ENCODE data around the gene CELA1.
A peak's percentile ranks its signal among the peaks of the same experiment; 100 is the strongest.
"Not testable (repeated sequence)": the region's sequence is repeated elsewhere in the genome, so short reads cannot be mapped to it uniquely, and the experiment has no call there.

CELA1 gene

DNA sequence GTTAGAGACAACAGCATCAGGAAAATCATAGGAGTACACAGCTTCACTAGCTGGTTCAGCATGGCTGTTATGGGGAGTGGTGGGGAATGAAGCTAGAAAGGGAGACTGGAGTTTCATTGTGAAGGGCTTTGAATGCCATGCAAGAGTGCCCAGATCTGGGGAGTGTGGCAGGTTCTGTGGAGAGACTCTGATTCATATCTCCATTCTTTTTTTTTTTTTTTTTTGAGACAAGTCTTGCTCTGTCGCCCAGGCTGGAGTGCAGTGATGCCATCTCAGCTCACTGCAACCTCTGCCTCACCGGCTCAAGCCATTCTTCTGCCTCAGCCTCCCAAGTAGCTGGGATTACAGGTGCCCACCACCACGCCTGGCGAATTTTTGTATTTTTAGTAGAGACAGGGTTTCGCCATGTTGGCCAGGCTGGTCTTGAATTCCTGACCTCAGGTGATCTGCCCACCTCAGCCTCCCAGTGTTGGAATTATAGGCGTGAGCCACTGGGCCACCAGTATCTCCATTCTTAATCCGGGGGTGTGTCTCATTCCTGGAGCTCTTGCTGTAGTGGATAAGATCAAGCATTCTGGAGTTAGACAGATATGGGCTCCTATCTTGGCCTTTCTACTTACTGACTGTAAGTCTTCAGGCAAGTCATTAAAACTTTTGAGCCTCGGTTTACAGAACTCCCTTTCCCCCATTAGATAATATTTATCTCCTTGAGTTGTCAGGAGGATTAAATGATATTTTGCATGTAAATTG is 28.2 kb downstream of the CELA1 start:
- DNase-seq (ENCODE audit: low read depth) = not testable (repeated sequence)

- no peak for DNase-seq (ENCODE audit: low read depth)
These were observed 35.1 kb downstream of the CELA1 start for GRCh38 chr12:51311389-51311788.

DNA sequence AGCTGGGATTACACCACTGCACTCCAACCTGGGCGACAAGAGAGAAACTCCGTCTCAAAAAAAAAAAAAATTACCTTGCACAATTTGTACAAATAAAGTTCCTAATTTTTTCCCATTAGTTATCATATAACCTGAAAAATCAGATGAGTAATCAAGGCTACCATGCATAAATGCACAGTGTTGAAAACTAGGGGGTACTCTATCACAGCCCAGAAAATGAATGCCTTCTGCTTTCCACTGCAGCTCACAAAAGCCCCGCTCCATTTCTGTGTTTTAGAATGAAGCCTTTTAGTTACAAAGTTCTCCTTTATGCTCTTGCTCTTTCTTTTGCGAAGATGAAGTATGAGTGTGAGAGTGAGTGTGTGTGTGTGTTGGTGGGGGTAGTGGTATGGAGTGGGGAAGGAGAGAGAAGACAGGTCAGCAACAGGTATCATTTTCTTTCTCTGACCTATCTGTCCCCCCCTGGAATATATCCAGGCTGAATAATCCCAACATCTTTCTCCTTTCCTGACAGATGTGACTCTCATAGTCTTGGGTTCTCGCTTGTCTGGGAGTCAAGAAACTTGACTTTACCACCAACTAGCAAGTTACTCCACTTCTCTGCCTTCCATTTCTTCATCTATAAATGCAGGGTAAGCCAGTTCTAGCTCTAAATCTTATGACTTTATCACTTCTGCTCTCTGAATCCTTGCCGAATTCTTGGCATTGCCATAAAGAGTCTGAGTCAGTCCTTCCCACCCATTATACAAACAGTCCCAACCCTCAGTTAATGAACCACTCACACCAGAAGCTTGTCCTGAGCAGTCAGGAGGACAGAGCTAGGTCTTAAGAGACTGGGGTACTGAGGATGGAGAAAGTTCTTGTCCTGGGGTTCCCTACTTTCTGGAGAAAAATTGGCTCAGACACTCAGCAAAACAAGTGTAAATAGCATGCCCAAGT is 38.6 kb downstream of the CELA1 start:
- peak; percentile 94 for DNase-seq (ENCODE audit: low read depth)

DNA sequence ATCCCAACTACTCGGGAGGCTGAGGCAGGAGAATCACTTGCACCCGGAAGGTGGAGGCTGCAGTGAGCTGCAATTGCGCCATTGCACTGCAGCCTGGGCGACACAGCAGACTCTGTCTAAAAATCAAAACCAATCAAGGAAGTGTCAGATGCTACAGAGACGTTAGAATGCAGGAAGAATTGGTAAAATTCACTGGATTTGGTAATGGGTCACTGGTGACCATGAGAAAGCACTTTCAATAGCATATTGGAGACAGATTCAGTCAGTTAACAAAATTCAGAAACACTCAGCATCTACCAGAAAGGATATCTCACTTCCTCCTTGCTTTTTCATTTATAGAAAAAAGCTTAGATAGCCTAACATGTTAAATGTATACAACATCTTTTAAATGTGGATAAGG is 40.0 kb downstream of the CELA1 start:
- DNase-seq (ENCODE audit: low read depth) = no peak

- DNase-seq (ENCODE audit: low read depth) = not testable (repeated sequence)
These were observed 45.7 kb downstream of the CELA1 start for GRCh38 chr12:51300768-51301167.

- DNase-seq (ENCODE audit: low read depth) = no peak
These were observed 50.8 kb downstream of the CELA1 start for GRCh38 chr12:51295651-51296050.

- not testable (repeated sequence) for DNase-seq (ENCODE audit: low read depth)
These were observed 52.4 kb downstream of the CELA1 start for GRCh38 chr12:51294097-51294496.

GRCh38 chr12:51293696-51294095 is 52.8 kb downstream of the CELA1 start:
- no peak for DNase-seq (ENCODE audit: low read depth)

DNA sequence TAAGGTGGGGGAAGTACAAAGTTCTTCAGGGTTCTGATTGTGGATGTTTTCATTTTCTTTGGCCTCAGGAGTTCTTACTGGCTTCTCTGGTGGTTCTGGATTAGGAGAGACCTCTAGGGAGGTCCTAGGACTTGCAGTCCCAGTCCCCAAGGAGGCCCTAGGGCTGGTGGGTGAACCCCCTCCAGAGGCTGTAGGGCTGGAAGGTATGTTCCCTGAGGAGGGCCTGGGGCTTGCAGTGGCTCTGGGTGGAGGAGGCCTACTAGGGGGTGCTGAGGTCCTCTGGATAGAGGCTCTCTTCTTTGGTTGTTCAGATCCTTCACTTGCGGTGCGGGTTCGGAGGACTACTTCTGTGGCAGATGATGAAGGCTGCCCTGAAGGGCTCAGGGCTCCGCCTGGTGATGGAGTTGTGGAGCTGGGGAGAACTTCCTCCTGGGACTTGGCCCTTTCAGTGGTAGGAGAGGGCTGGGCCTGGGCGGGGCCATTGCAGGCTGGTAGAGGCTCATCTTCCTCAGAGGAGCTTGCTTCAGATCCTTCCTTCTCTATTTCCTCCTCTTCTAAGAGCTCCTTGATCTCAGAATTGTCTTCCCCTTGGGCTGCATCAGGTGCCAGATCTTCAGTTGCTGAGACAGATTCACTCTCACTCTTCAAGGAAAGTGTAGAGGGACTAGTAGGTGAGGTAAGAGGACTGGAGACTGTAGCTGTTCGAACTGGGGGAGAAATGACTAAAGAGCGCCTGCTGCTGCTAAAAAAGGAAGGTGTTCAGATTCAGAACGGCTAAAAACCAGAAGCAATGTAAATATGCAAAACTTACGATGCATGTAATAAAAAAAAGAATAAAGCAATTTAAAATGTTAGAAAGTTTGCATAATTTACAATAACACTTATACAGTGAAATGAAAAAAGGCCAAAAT is 54.6 kb downstream of the CELA1 start:
- DNase-seq (ENCODE audit: low read depth) = not testable (repeated sequence)

- no peak for DNase-seq (ENCODE audit: low read depth)
These were observed 60.6 kb downstream of the CELA1 start for GRCh38 chr12:51285843-51286242.

GRCh38 chr12:51281202-51281924 is 65.1 kb downstream of the CELA1 start:
- DNase-seq (ENCODE audit: low read depth) = no peak

Measured in stromal cell of bone marrow (primary cell).